Measurements from ENCODE around the gene IFI35.

Gene IFI35

DNA sequence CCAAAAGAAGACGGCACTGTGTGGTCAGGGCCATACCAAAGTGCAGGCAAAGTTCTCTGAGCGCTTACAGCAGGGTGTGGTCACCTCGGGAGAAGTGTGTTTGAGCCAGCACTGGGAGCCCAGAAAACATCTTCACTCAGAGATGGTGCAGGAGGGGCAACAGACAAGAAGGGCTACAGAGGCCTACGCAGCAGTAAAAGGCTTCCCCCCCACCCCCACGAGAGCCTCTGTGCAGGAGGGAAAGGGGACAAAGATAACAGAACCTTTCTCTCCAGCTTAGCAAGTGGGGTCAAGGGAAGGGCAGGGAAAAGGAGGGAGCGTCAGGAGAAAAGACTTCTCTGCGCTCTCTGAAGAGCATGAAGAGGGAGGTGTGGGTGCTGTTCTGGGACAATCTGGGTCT, 12.8 kb downstream of the IFI35 start:
- H3K27ac ChIP-seq (replicated peaks): peak overlapping the region; percentile 93
- TF ChIP-seq GABPA (IDR thresholded peaks at IDR 0.05; ENCODE audit: low read depth) (no peak), POLR2AphosphoS5 (IDR thresholded peaks at IDR 0.05; ENCODE audit: low read depth) (0 out of 2 replicates have a peak, but pooled peaks have one; percentile 2)
- H3K27me3 ChIP-seq (ENCODE audit: insufficient read depth, poor library complexity, severe bottlenecking): no peaks in the 10 kb centered on the region
- peak overlapping the region; percentile 99 for H3K4me3 ChIP-seq (replicated peaks; ENCODE audit: insufficient read depth, low read length)
- DNase-seq (ENCODE audit: low read depth in 1 of 2, low spot score in 1 of 2): peak in 1 of 2 experiments; percentile 75

DNA sequence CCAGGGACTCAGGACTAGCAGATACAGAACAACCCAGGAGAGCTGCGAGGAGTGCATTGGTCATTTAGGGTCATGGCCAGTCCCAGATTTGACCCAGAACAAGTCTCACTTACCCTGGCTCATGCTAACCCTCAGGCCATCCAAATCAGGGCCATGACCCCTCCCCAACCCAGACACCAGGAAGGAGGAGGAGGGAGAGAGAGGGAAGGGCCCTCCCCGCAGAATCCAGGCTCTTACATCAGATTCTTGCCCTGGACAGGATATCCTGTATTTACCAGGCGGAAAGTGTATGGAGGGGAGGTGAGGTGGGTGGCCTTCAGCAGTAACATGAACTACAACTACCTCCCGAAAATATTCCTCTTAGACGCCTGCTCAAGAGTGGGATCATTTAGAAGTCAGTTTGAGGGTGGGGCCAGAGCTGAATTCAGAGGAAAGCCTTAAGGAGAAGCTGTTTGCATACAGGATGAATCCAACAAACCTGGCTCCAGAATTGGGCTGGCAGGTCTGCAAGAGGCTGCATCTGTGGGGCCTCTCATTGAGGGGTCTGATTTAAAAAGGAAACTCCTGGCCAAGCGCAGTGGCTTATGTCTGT, 13.5 kb downstream of the IFI35 start:
- no peak for TF ChIP-seq SPI1 (IDR thresholded peaks at IDR 0.05; ENCODE audit: borderline replicate concordance, low read depth)
- no peak for TF ChIP-seq CTCF (IDR thresholded peaks at IDR 0.05; ENCODE audit: insufficient read depth, low read length)
- TF ChIP-seq GABPA (IDR thresholded peaks at IDR 0.05; ENCODE audit: low read depth): peak; percentile 56
- peak; percentile 70; the same call in 1 of the 2 replicates for TF ChIP-seq POLR2AphosphoS5 (IDR thresholded peaks at IDR 0.05; ENCODE audit: low read depth)
- TF ChIP-seq, protein P1, sequence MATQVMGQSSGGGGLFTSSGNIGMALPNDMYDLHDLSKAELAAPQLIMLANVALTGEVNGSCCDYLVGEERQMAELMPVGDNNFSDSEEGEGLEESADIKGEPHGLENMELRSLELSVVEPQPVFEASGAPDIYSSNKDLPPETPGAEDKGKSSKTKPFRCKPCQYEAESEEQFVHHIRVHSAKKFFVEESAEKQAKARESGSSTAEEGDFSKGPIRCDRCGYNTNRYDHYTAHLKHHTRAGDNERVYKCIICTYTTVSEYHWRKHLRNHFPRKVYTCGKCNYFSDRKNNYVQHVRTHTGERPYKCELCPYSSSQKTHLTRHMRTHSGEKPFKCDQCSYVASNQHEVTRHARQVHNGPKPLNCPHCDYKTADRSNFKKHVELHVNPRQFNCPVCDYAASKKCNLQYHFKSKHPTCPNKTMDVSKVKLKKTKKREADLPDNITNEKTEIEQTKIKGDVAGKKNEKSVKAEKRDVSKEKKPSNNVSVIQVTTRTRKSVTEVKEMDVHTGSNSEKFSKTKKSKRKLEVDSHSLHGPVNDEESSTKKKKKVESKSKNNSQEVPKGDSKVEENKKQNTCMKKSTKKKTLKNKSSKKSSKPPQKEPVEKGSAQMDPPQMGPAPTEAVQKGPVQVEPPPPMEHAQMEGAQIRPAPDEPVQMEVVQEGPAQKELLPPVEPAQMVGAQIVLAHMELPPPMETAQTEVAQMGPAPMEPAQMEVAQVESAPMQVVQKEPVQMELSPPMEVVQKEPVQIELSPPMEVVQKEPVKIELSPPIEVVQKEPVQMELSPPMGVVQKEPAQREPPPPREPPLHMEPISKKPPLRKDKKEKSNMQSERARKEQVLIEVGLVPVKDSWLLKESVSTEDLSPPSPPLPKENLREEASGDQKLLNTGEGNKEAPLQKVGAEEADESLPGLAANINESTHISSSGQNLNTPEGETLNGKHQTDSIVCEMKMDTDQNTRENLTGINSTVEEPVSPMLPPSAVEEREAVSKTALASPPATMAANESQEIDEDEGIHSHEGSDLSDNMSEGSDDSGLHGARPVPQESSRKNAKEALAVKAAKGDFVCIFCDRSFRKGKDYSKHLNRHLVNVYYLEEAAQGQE (IDR thresholded peaks at IDR 0.05; ENCODE audit: insufficient replicate concordance, low read depth): no peak
- peak overlapping the region; percentile 99 for H3K4me3 ChIP-seq (replicated peaks; ENCODE audit: insufficient read depth, low read length)

DNA sequence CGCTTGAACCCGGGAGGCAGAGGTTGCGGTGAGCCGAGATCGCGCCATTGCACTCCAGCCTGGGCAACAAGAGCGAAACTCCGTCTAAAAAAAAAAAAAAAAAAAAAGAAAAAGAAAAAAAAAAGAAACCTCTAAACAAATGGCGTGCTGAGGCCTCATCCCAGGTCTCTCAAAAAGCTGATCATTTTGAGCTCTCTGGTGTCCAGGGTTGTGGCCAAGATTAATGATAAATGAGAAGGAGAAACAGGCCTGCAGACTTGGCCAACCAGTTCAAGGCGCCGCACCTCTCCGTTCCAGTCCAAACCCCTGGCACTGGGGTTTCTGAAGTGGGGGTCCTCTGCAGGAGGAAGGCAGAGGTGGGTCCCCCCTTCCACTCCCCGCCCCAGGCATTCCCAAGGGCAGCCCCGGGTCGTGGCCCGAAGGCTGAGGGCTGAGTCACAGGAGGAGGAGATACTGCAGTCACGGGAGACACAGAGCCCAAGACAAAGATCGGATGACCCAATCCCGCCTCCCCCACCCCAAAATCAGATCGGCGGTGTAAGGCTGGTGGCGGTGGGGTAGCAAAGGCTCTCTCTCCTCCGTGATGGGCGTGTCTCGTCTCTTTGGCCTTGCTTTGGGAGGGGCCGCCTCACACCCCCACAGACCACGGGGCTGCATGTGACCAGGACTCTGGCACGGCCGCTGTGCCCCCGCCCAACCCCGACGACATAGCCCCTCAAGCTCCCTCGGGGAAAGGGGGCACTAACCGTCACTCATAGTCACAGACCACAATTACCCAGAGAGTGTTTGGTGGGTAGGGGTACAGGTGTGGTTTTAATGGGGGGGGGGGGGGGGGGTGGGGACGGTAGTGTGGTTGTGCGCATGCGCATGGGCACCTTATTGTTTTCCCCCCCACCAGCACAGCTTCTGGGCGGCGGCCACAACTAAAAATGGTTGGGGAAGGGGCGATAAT, 14.5 kb downstream of the IFI35 start:
- DNase-seq (ENCODE audit: low read depth in 1 of 2, low spot score in 1 of 2): peak; percentile 75 to 82
- no peaks in the 10 kb centered on the region for H3K27me3 ChIP-seq (ENCODE audit: insufficient read depth, poor library complexity, severe bottlenecking)
- TF ChIP-seq POLR2AphosphoS5 (IDR thresholded peaks at IDR 0.05; ENCODE audit: low read depth) (peak; percentile 74), SPI1 (IDR thresholded peaks at IDR 0.05; ENCODE audit: borderline replicate concordance, low read depth) (no peak), CTCF (IDR thresholded peaks at IDR 0.05; ENCODE audit: insufficient read depth, low read length) (no peak)
- H3K27ac ChIP-seq (replicated peaks): peak overlapping the region; percentile 93
- H3K4me3 ChIP-seq (replicated peaks; ENCODE audit: insufficient read depth, low read length): peak overlapping the region; percentile 99

More for the DNA sequence above, 13.5 kb downstream of the IFI35 start:
- Histone ChIP-seq H3K27ac (replicated peaks) (peak overlapping the region; percentile 93), H3K27me3 (ENCODE audit: insufficient read depth, poor library complexity, severe bottlenecking) (no peaks in the 10 kb centered on the region)
- peak in 1 of 2 experiments; percentile 81 for DNase-seq (ENCODE audit: low read depth in 1 of 2, low spot score in 1 of 2)

DNA sequence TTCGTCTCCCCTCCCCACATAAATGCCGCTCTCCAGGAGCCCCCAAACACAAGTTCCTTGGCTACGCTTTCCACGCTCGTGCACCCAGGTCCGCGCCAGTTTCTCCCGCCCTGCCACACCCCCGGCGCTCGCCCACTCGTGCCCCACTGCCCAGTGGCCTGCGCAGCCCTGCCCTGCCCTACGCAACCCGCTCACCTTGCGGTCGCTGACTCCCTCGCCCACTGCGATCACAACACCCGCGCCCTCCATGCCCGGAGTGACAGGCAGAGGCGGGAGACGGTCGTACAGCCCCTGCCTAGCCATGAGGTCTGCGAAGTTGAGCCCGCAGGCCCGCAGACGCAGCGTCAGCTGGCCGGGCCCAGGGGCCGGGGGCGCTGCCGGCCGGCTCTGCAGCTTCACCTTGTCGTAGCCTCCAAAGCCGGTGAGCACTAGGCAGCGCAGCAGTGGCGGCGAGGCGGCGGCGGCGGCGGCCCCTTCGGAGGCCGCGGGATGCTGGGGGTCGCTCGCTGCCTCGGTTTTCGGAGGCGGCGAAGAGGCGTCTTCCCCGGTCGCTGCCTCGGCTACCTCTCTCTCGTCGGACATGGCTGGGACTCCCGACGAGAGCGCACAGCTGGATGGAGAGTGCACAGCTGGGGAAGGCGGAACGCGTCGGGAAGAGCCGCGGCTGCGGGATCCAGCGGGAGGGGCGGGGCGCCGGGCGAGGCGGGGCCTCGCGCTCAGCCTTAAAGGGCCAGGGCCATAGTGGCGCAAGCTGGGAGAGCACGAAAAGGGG, 15.3 kb downstream of the IFI35 start, which contains the start of gene VAT1:
Gene VAT1, minus strand, starts transcription at position 645 of the 772 bp plus-strand sequence. Its CDS starts 63 bp downstream, at position 582.
- TF ChIP-seq POLR2AphosphoS5 (IDR thresholded peaks at IDR 0.05; ENCODE audit: low read depth) (peak; percentile 49), SPI1 (IDR thresholded peaks at IDR 0.05; ENCODE audit: borderline replicate concordance, low read depth) (no peak)
- H3K27ac ChIP-seq (replicated peaks): peak within 1 kb of the TSS; percentile 93
- H3K27me3 ChIP-seq (ENCODE audit: insufficient read depth, poor library complexity, severe bottlenecking): no peaks in the 10 kb centered on the region
- peak within 1 kb of the TSS; percentile 99 for H3K4me3 ChIP-seq (replicated peaks; ENCODE audit: insufficient read depth, low read length)
- peak; percentile 76 to 81 for DNase-seq (ENCODE audit: low read depth in 1 of 2, low spot score in 1 of 2)
